PFSK-1 (cell line): ENCODE results near the gene BICDL1.

ENCODE experiments used
- FOXP2 ChIP-seq: optimal IDR thresholded peaks from 2 replicates; pipeline ENCODE3; 2011; ENCODE audit warnings: borderline replicate concordance, control low read depth, inconsistent platforms; ENCODE audit not compliant: insufficient read depth; ENCODE audit errors: extremely low read length, extremely low read depth
- POLR2AphosphoS5 ChIP-seq: IDR thresholded peaks from 2 replicates; pipeline ENCODE4 v1.6.1; 2012; ENCODE audit warnings: low read depth, mild to moderate bottlenecking, control low read depth, low read length, moderate library complexity
- REST ChIP-seq, 2 experiments: IDR thresholded peaks; 2 replicates each; pipeline versions ENCODE4 v1.6.1 to v1.8.0; 2011 to 2012; ENCODE audit warnings: low read depth in 2 of 2, low read length in 2 of 2, control low read depth in 1 of 2, inconsistent platforms in 1 of 2, mild to moderate bottlenecking in 1 of 2, moderate library complexity in 1 of 2; ENCODE audit not compliant: insufficient read depth in 1 of 2
- SIN3A ChIP-seq: IDR thresholded peaks from 2 replicates; pipeline ENCODE4 v1.6.1; 2012; ENCODE audit warnings: mild to moderate bottlenecking, low read length, moderate library complexity, borderline replicate concordance; ENCODE audit not compliant: insufficient read depth
- TAF1 ChIP-seq: IDR thresholded peaks from 2 replicates; pipeline ENCODE4 v1.6.1; 2012; ENCODE audit warnings: low read length, control low read depth, borderline replicate concordance; ENCODE audit not compliant: insufficient read depth

The BICDL1 gene

GRCh38 chr12:120060196-120060595 is 71.2 kb downstream of the BICDL1 start:
- TF ChIP-seq REST (IDR thresholded peaks at IDR 0.05; ENCODE audit: insufficient read depth in 1 of 2, low read depth in 2 of 2, low read length in 2 of 2), result no peak
- TF ChIP-seq SIN3A, result no peak
- no peak for TF ChIP-seq TAF1
- no peak for TF ChIP-seq POLR2AphosphoS5
- TF ChIP-seq FOXP2, result no peak

- TF ChIP-seq POLR2AphosphoS5, result no peak
Measured at GRCh38 chr12:120060717-120061116, 71.7 kb downstream of the BICDL1 start.

- no peak for TF ChIP-seq SIN3A
- TF ChIP-seq FOXP2, result no peak
- no peak for TF ChIP-seq TAF1
- TF ChIP-seq REST (IDR thresholded peaks at IDR 0.05; ENCODE audit: insufficient read depth in 1 of 2, low read depth in 2 of 2, low read length in 2 of 2), result no peak
- no peak for TF ChIP-seq POLR2AphosphoS5
Measured at GRCh38 chr12:120061575-120062214, 72.7 kb downstream of the BICDL1 start.

- TF ChIP-seq REST (IDR thresholded peaks at IDR 0.05; ENCODE audit: insufficient read depth in 1 of 2, low read depth in 2 of 2, low read length in 2 of 2) (no peak), TAF1 (no peak), FOXP2 (no peak), SIN3A (no peak), POLR2AphosphoS5 (no peak)
Measured at GRCh38 chr12:120062976-120063579, 74.0 kb downstream of the BICDL1 start.

GRCh38 chr12:120064054-120064940 is 75.3 kb downstream of the BICDL1 start:
- TF ChIP-seq REST (IDR thresholded peaks at IDR 0.05; ENCODE audit: insufficient read depth in 1 of 2, low read depth in 2 of 2, low read length in 2 of 2) (no peak), POLR2AphosphoS5 (no peak), SIN3A (no peak), TAF1 (no peak), FOXP2 (no peak)
